ENCODE results near the gene CT45A6. TPM values are rescaled to one million over a fixed set of nuclear protein-coding genes. Genes with fewer than 3 reads are reported as not detected.
"Not testable (repeated sequence)": the region's sequence is repeated elsewhere in the genome, so short reads cannot be mapped to it uniquely, and the experiment has no call there.

CT45A6 gene, protein sequence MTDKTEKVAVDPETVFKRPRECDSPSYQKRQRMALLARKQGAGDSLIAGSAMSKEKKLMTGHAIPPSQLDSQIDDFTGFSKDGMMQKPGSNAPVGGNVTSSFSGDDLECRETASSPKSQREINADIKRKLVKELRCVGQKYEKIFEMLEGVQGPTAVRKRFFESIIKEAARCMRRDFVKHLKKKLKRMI
- total RNA-seq: not detected
- long read RNA-seq: 0 reads

GRCh38 chrX:135802687-135803086, at the start of gene CT45A6:
TSS of gene CT45A6 (minus strand) at chrX:135802787. CDS start at chrX:135798993, 3,794 bp downstream.
- DNase-seq; ATAC-seq; intact Hi-C loops (cut with DNase I, micrococcal nuclease): not testable (repeated sequence)

DNA sequence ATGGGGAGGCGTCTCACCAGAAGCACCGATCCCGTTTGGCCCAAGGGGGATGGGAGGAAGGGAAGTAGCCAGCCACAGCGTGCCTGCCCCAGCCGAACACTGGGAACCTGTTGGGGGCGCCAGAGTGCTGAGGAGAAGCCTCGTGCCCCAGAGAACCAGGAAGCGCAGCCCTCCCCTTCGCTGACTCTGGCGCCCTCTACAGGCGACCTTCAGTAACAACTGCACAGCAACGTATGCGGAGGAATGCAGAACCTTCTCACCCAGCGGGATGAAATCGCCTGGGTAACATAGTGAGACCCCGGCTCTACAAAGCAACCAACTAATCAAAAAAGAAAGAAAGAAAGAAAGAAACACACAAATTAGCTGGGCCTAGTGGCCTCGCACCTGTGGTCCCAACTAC, 34.6 kb upstream of the CT45A6 start, which contains the start of gene CT45A7:
Gene CT45A7 (minus strand): TSS at position 101 of the 400 bp plus-strand sequence. CDS start 3,747 bp downstream, outside the sequence.
- ATAC-seq; DNase-seq; intact Hi-C loops (cut with DNase I, micrococcal nuclease): not testable (repeated sequence)

DNA sequence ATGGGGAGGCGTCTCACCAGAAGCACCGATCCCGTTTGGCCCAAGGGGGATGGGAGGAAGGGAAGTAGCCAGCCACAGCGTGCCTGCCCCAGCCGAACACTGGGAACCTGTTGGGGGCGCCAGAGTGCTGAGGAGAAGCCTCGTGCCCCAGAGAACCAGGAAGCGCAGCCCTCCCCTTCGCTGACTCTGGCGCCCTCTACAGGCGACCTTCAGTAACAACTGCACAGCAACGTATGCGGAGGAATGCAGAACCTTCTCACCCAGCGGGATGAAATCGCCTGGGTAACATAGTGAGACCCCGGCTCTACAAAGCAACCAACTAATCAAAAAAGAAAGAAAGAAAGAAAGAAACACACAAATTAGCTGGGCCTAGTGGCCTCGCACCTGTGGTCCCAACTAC, 17.3 kb upstream of the CT45A6 start, which contains the start of gene CT45A2:
Gene CT45A2 (minus strand): TSS at position 101 of the 400 bp plus-strand sequence. CDS start 3,747 bp downstream, outside the sequence.
- intact Hi-C loops (cut with DNase I, micrococcal nuclease); ATAC-seq; DNase-seq: not testable (repeated sequence)

DNA sequence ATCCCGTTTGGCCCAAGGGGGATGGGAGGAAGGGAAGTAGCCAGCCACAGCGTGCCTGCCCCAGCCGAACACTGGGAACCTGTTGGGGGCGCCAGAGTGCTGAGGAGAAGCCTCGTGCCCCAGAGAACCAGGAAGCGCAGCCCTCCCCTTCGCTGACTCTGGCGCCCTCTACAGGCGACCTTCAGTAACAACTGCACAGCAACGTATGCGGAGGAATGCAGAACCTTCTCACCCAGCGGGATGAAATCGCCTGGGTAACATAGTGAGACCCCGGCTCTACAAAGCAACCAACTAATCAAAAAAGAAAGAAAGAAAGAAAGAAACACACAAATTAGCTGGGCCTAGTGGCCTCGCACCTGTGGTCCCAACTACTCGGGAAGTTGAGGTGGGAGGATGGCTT, 17.2 kb downstream of the CT45A6 start, which contains the start of gene CT45A5:
Gene CT45A5 (minus strand): TSS at position 101 of the 400 bp plus-strand sequence. CDS start 3,774 bp downstream, outside the sequence.
- intact Hi-C loops (cut with DNase I, micrococcal nuclease); DNase-seq; ATAC-seq: not testable (repeated sequence)

DNA sequence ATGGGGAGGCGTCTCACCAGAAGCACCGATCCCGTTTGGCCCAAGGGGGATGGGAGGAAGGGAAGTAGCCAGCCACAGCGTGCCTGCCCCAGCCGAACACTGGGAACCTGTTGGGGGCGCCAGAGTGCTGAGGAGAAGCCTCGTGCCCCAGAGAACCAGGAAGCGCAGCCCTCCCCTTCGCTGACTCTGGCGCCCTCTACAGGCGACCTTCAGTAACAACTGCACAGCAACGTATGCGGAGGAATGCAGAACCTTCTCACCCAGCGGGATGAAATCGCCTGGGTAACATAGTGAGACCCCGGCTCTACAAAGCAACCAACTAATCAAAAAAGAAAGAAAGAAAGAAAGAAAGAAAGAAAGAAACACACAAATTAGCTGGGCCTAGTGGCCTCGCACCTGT, 34.5 kb downstream of the CT45A6 start, which contains the start of gene CT45A3:
Gene CT45A3 (minus strand): TSS at position 101 of the 400 bp plus-strand sequence. CDS start 3,747 bp downstream, outside the sequence.
- intact Hi-C loops (cut with DNase I, micrococcal nuclease); DNase-seq; ATAC-seq: not testable (repeated sequence)

- intact Hi-C loops (cut with DNase I, micrococcal nuclease); DNase-seq; ATAC-seq: not testable (repeated sequence)
Observed at GRCh38 chrX:135744739-135745138, 57.8 kb downstream of the CT45A6 start.

Other genes with a start within 250 kb of the CT45A6 start
- gene CT45A1, start 89.1 kb downstream of the CT45A6 start, total RNA-seq: not detected
- not detected for gene CT45A3, start 34.6 kb downstream of the CT45A6 start, total RNA-seq
- gene CT45A5, start 17.3 kb downstream of the CT45A6 start, total RNA-seq: not detected
- not detected for gene CT45A2, start 17.2 kb upstream of the CT45A6 start, total RNA-seq
- not detected for gene CT45A7, start 34.5 kb upstream of the CT45A6 start, total RNA-seq
- not detected for gene CT45A8, start 51.8 kb upstream of the CT45A6 start, total RNA-seq
- gene CT45A9, start 69.0 kb upstream of the CT45A6 start, total RNA-seq: not detected
- gene CT45A10, start 90.7 kb upstream of the CT45A6 start, total RNA-seq: not detected
- not detected for gene SAGE1, start 90.9 kb upstream of the CT45A6 start, total RNA-seq
- gene MMGT1, start 171.2 kb upstream of the CT45A6 start, total RNA-seq: 10 to 100 TPM; 23.6 to 27.2 TPM
- gene SLC9A6, start 182.6 kb upstream of the CT45A6 start, total RNA-seq: 10 to 100 TPM; 13.1 to 17.3 TPM